HG03439 (cell line): ENCODE results near the gene RREB1.
A peak's percentile ranks its signal among the peaks of the same experiment; 100 is the strongest.

Experiments used
- ATAC-seq: cut with Tn5 transposase; IDR thresholded peaks from one replicate; pipeline ENCODE4 v1.9.1; 2021; ENCODE audit warnings: mild to moderate bottlenecking, moderate library complexity; ENCODE audit not compliant: unreplicated experiment

Gene RREB1

GRCh38 chr6:7107578-7108195 lies at the start of gene RREB1:
Gene RREB1 (plus strand): TSS chr6:7107961. CDS start chr6:7181912, 73,951 bp downstream.
- peak; percentile 47 for ATAC-seq

GRCh38 chr6:7058250-7058923 lies 49.4 kb upstream of the RREB1 start:
- ATAC-seq = no peak

GRCh38 chr6:7060769-7061516 lies 46.8 kb upstream of the RREB1 start:
- no peak for ATAC-seq

GRCh38 chr6:7062451-7063162 lies 45.2 kb upstream of the RREB1 start:
- no peak for ATAC-seq

GRCh38 chr6:7067305-7067704 lies 40.5 kb upstream of the RREB1 start:
- no peak for ATAC-seq

GRCh38 chr6:7071405-7071804 lies 36.4 kb upstream of the RREB1 start:
- no peak for ATAC-seq

- ATAC-seq = no peak
Measured at GRCh38 chr6:7073082-7073820, 34.5 kb upstream of the RREB1 start.

GRCh38 chr6:7073821-7074525 lies 33.8 kb upstream of the RREB1 start:
- peak; percentile 98 for ATAC-seq

- no peak for ATAC-seq
Measured at GRCh38 chr6:7074870-7075269, 32.9 kb upstream of the RREB1 start.

- ATAC-seq = no peak
Measured at GRCh38 chr6:7075341-7076000, 32.3 kb upstream of the RREB1 start.

GRCh38 chr6:7077856-7078255 lies 29.9 kb upstream of the RREB1 start:
- ATAC-seq = no peak

- no peak for ATAC-seq
Measured at GRCh38 chr6:7078856-7079255, 28.9 kb upstream of the RREB1 start.

GRCh38 chr6:7080311-7080710 lies 27.4 kb upstream of the RREB1 start:
- no peak for ATAC-seq

- ATAC-seq = no peak
Measured at GRCh38 chr6:7085911-7086310, 21.9 kb upstream of the RREB1 start.

GRCh38 chr6:7086488-7086887 lies 21.3 kb upstream of the RREB1 start:
- ATAC-seq = peak; percentile 64

- no peak for ATAC-seq
Measured at GRCh38 chr6:7087066-7087465, 20.7 kb upstream of the RREB1 start.

- peak; percentile 54 for ATAC-seq
Measured at GRCh38 chr6:7087491-7087979, 20.2 kb upstream of the RREB1 start.

GRCh38 chr6:7088076-7088742 lies 19.6 kb upstream of the RREB1 start:
- ATAC-seq = no peak

GRCh38 chr6:7098993-7099392 lies 8.8 kb upstream of the RREB1 start:
- ATAC-seq = no peak
